ENCODE data around the gene CDIP1.

The CDIP1 gene

GRCh38 chr16:4465977-4466779 is 72.4 kb downstream of the CDIP1 start:
- H3K4me3 ChIP-seq = no peak overlapping the region
- peak overlapping the region in 11 of 21 experiments; percentile 17 to 77 (median 38) for H3K27ac ChIP-seq

DNA sequence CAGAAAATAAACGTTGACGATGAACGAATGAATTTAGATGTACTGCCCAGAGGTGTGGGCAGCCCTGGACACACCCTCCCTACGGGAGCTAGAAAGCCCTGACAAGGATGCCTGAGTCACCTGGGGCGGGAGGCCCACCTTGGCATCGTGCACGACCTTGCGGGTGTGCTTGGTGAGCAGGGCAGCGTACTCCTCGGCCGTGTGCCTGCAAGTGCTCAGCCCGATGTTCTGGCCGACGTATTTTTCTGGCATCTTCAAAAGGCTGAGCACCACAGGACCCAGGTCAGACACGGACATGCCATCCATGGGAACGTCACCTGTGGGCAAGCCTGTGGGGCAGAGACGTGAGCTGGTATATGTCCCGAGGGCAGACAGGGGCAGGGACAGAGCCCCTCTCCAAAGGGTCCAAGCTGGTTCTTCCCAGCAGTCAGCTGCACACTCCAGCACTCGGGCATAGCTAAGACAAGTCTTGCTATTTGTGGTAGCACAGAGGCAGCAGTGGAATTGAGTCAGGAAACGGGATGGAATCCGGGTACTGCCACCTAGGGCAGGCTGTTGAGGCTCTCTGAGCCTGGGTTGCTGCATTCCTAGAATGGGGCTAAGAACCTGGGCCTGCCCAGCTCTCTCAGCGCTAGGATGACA is 74.9 kb downstream of the CDIP1 start:
- Histone ChIP-seq H3K27ac (peak overlapping the region in 1 of 21 experiments; percentile 3), H3K4me3 (no peak overlapping the region)

- Histone ChIP-seq H3K4me3 (no peak overlapping the region), H3K27ac (no peak overlapping the region)
Measured at GRCh38 chr16:4461250-4462085, 77.1 kb downstream of the CDIP1 start.

DNA sequence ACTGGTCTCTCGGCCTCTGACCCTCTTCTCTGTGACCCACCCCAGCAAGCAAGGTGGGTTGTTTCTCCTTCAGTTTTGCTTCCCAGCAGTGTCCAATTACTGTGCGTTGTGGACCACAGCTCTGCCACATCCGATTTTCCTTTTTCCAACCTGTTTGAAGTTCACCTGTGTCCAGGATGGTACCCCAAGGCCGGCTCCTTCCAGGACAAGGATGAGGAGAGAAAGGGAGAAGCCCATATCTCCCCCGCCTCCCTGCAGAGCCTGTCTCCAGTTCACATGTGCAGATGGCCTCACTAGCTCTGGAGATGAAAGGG is 77.7 kb downstream of the CDIP1 start:
- no peak overlapping the region for H3K27ac ChIP-seq
- H3K4me3 ChIP-seq = no peak overlapping the region

Data from skin epidermis (tissue), 12 donors.